MM.1S (cell line): Measurements from ENCODE around the gene KLHL36.

Experiments used
- DNase-seq: peaks from one replicate; pipeline ENCODE4 v3.0.0-alpha.2; 2015
- H2AFZ ChIP-seq: fragments of 300-600 bp; sonication (generic); 2 replicates; pipeline ENCODE4 v1.6.0; 2016; ENCODE audit warnings: antibody characterized with exemption, low read length
- H3F3A ChIP-seq: fragments of 300-600 bp; sonication (generic); 2 replicates; pipeline ENCODE4 v1.6.1; 2016; ENCODE audit warnings: mild to moderate bottlenecking, antibody characterized with exemption, low read length, moderate library complexity, mixed read lengths; ENCODE audit not compliant: insufficient read depth
- H3K27ac ChIP-seq: fragments of 300-600 bp; sonication (generic); 2 replicates; pipeline ENCODE4 v1.5.1; 2016; ENCODE audit warnings: mild to moderate bottlenecking, low read length
- H3K27me3 ChIP-seq: fragments of 300-600 bp; sonication (generic); replicated peaks from 2 replicates; pipeline ENCODE4 v1.6.0; 2016; ENCODE audit warnings: low read length; ENCODE audit not compliant: insufficient read depth
- H3K36me3 ChIP-seq: fragments of 300-600 bp; sonication (generic); replicated peaks from 2 replicates; pipeline ENCODE4 v1.6.1; 2016; ENCODE audit warnings: mild to moderate bottlenecking, low read length, mixed read lengths; ENCODE audit not compliant: insufficient read depth
- H3K4me1 ChIP-seq: fragments of 300-600 bp; sonication (generic); 2 replicates; pipeline ENCODE4 v1.6.1; 2016; ENCODE audit warnings: low read length, mixed read lengths
- H3K4me2 ChIP-seq: fragments of 300-600 bp; sonication (generic); 2 replicates; pipeline ENCODE4 v1.6.0; 2016; ENCODE audit warnings: low read depth, low read length
- H3K4me3 ChIP-seq: fragments of 300-600 bp; sonication (generic); 2 replicates; pipeline ENCODE4 v1.5.1; 2016; ENCODE audit warnings: low read length, mixed read lengths
- H3K79me2 ChIP-seq: fragments of 300-600 bp; sonication (generic); 2 replicates; pipeline ENCODE4 v1.6.1; 2016; ENCODE audit warnings: mixed run types, low read length, mixed read lengths
- H3K9ac ChIP-seq: fragments of 300-600 bp; sonication (generic); 2 replicates; pipeline ENCODE4 v1.6.1; 2016; ENCODE audit warnings: low read length, mixed read lengths
- H3K9me2 ChIP-seq: fragments of 300-600 bp; sonication (generic); replicated peaks from 2 replicates; pipeline ENCODE4 v1.6.1; 2016; ENCODE audit warnings: mild to moderate bottlenecking, low read length, mixed read lengths; ENCODE audit not compliant: insufficient read depth
- H3K9me3 ChIP-seq: fragments of 300-600 bp; sonication (generic); replicated peaks from 2 replicates; pipeline ENCODE4 v1.6.1; 2016; ENCODE audit warnings: mild to moderate bottlenecking, low read length, mixed read lengths; ENCODE audit not compliant: insufficient read depth
- H4K20me1 ChIP-seq: fragments of 300-600 bp; sonication (generic); 2 replicates; pipeline ENCODE4 v1.6.1; 2016; ENCODE audit warnings: mild to moderate bottlenecking, low read length, moderate library complexity, mixed read lengths; ENCODE audit not compliant: insufficient read depth
- EZH2 ChIP-seq: fragments of 300-600 bp; sonication (generic); optimal IDR thresholded peaks from 2 replicates; pipeline ENCODE3; 2017; ENCODE audit warnings: low read depth, mild to moderate bottlenecking, antibody characterized with exemption, low read length, mixed read lengths
- EZH2phosphoT487 ChIP-seq: fragments of 300-600 bp; sonication (generic); IDR thresholded peaks from 2 replicates; pipeline ENCODE4 v1.6.1; 2018; ENCODE audit warnings: antibody characterized with exemption, low read length
- TF ChIP-seq, protein P1 (sequence below): fragments of 300-600 bp; sonication (generic); IDR thresholded peaks from 2 replicates; pipeline ENCODE4 v1.5.1; 2016; ENCODE audit warnings: antibody characterized with exemption, low read length, mixed read lengths

KLHL36 gene

DNA sequence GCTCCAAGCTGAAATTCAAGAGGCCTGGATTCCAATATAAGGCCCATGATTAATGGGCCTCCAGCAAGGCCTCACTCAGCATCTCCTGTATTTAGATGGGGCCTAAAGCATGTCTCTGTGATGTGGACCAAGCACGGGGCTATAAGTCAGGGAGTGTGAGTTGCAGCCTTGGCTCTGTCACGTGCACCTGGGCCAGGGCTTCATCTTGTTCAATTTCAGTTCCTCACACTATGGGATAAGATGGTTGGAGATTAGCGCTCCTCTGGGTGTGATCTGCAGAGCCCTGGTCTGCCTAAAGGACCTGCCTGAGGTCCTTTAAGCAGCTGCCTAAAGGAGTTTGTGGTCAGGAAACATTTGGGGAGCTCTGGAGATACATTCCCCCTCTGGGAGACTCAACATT lies 25.2 kb downstream of the KLHL36 start:
- Histone ChIP-seq H3K9me3 (no peaks in the 10 kb centered on the region), H3K27me3 (no peaks in the 10 kb centered on the region), H3K27ac (no peak overlapping the region), H2AFZ (no peak overlapping the region), H3K4me1 (no peaks in the 10 kb centered on the region), H3K79me2 (no peaks in the 10 kb centered on the region), H3K4me3 (no peak overlapping the region), H3K36me3 (no peaks in the 10 kb centered on the region), H3K4me2 (no peak overlapping the region), H4K20me1 (no peaks in the 10 kb centered on the region), H3K9ac (no peak overlapping the region), H3F3A (no peaks in the 10 kb centered on the region), H3K9me2 (no peaks in the 10 kb centered on the region)
- TF ChIP-seq, protein P1, sequence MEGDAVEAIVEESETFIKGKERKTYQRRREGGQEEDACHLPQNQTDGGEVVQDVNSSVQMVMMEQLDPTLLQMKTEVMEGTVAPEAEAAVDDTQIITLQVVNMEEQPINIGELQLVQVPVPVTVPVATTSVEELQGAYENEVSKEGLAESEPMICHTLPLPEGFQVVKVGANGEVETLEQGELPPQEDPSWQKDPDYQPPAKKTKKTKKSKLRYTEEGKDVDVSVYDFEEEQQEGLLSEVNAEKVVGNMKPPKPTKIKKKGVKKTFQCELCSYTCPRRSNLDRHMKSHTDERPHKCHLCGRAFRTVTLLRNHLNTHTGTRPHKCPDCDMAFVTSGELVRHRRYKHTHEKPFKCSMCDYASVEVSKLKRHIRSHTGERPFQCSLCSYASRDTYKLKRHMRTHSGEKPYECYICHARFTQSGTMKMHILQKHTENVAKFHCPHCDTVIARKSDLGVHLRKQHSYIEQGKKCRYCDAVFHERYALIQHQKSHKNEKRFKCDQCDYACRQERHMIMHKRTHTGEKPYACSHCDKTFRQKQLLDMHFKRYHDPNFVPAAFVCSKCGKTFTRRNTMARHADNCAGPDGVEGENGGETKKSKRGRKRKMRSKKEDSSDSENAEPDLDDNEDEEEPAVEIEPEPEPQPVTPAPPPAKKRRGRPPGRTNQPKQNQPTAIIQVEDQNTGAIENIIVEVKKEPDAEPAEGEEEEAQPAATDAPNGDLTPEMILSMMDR: no peak
- TF ChIP-seq EZH2 (no peak), EZH2phosphoT487 (no peak)
- DNase-seq: no peak

DNA sequence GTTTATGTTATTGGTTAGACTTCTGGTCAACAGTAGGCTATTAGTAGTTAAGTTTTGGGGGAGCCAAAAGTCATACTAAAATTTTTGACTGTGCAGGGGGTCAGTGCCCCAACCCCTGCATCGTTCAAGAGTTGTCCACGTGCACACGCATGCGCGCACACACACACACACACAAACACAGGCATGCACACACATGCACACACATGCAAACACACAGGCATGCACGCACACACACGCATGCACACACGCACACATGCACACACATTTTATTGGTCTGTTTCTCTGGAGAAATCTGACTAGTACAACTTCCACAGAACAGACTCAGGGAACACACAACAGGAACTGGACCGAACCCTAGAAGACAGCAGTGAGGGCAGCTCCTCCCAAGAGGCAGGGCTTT lies 27.1 kb downstream of the KLHL36 start:
- TF ChIP-seq EZH2: no peak
- TF ChIP-seq, protein P1: no peak
- TF ChIP-seq EZH2phosphoT487: no peak
- no peaks in the 10 kb centered on the region for H3K4me1 ChIP-seq
- H2AFZ ChIP-seq: no peak overlapping the region
- H3K4me2 ChIP-seq: no peak overlapping the region
- H3K36me3 ChIP-seq: no peaks in the 10 kb centered on the region
- no peaks in the 10 kb centered on the region for H3K9me3 ChIP-seq
- H3K9me2 ChIP-seq: no peaks in the 10 kb centered on the region
- no peaks in the 10 kb centered on the region for H3K27me3 ChIP-seq
- H4K20me1 ChIP-seq: no peaks in the 10 kb centered on the region
- no peak overlapping the region for H3K4me3 ChIP-seq
- H3K79me2 ChIP-seq: no peaks in the 10 kb centered on the region
- H3K27ac ChIP-seq: no peak overlapping the region
- no peak overlapping the region for H3K9ac ChIP-seq
- H3F3A ChIP-seq: no peaks in the 10 kb centered on the region
- no peak for DNase-seq

DNA sequence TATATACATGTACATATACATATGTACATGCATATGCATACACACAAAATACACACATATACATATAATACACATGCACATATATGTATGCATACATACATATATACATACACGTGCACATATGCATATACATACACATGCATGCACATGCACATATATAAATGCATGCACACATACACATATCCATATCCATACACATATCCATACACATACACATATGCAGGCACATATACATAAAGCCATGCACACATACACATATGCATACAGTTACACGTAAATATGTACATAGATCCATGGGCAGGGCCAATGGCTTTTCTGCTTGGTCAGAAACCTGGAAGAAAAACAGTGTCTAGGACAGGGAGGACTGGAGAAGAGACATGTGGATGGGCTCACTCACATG lies 27.6 kb downstream of the KLHL36 start:
- H2AFZ ChIP-seq: no peak overlapping the region
- H3K79me2 ChIP-seq: no peaks in the 10 kb centered on the region
- no peak overlapping the region for H3K27ac ChIP-seq

More for the DNA sequence above, 27.6 kb downstream of the KLHL36 start:
- Histone ChIP-seq H3F3A (no peaks in the 10 kb centered on the region), H3K9me2 (no peaks in the 10 kb centered on the region), H3K9ac (no peak overlapping the region), H3K36me3 (no peaks in the 10 kb centered on the region), H3K27me3 (no peaks in the 10 kb centered on the region), H4K20me1 (no peaks in the 10 kb centered on the region), H3K4me2 (no peak overlapping the region), H3K4me1 (no peaks in the 10 kb centered on the region), H3K9me3 (no peaks in the 10 kb centered on the region), H3K4me3 (no peak overlapping the region)
- DNase-seq: no peak
- TF ChIP-seq, protein P1: no peak
- TF ChIP-seq EZH2phosphoT487 (no peak), EZH2 (no peak)
